ENCODE measurements around the gene TMEM120A. TPM values are rescaled to one million over a fixed set of nuclear protein-coding genes. Genes with fewer than 3 reads are reported as not detected.

Gene TMEM120A
- total RNA-seq, 1 experiment from 2014 or later = 17.9 TPM

DNA sequence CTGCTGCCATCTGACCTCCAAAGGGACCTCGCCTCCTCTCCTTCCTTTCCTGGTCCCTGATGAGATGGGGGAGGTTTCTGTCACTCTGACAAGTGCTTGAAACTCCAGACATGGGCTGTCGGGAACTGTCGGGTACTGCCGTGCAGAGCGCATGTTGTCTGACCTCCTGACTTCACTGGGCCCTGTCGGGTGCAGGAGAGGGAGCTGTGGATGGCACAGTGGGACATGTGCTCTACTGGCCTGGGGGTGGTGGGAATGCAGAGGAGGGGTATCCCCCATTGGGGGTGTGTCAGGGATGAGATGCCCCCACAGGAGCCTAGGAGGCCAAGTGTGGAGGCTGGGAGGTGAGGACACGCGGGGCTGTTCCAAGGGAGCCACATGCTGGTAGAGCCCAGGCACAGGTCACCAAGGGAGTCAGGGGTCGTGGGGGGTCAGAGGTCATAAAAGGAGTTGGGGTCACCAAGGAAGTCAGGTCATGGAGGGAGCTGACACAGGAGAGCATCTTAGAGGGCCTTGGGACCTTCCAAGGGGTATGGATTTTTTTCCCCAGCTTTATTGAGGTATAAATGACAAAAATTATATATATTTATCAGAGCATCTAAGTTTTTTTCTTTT is 30.9 kb downstream of the TMEM120A start:
- no peaks in the 10 kb centered on the region; the same call in 1 of the 2 replicates for H3K36me3 ChIP-seq (ENCODE audit: low read depth, low read length)
- H3K4me3 ChIP-seq (ENCODE audit: low read length) = no peak overlapping the region
- no peaks in the 10 kb centered on the region for H3K9me3 ChIP-seq (ENCODE audit: low read length)
- DNase-seq (no peak), ATAC-seq (no peak)
- no peak overlapping the region for H3K9ac ChIP-seq (ENCODE audit: low read length)
- POLR2A ChIA-PET (ENCODE audit: unreplicated experiment) = no interaction called here
- no peaks in the 10 kb centered on the region for H3F3A ChIP-seq (ENCODE audit: low read length, unreplicated experiment)
- no peaks in the 10 kb centered on the region for H4K20me1 ChIP-seq (ENCODE audit: low read length)
- H3K27ac ChIP-seq (ENCODE audit: low read length) = no peak overlapping the region
- CTCF ChIA-PET = no interaction called here
- no peaks in the 10 kb centered on the region for H3K27me3 ChIP-seq (ENCODE audit: low read length)
- no TSS peak for BruUV-seq (replicated peaks)
- peaks cover 5% of the 10 kb centered on the region; the same call in 1 of the 2 replicates for H3K4me1 ChIP-seq (ENCODE audit: insufficient read depth, low read length)
- H3K4me2 ChIP-seq (ENCODE audit: low read length) = no peak overlapping the region
- intact Hi-C loops (cut with micrococcal nuclease) = no loop called here
- no peaks in the 10 kb centered on the region for H3K79me2 ChIP-seq (ENCODE audit: low read length)
- H3K9me2 ChIP-seq (replicated peaks; ENCODE audit: low read length) = no peaks in the 10 kb centered on the region
- TF ChIP-seq EZH2 (IDR thresholded peaks at IDR 0.05; ENCODE audit: low read length, unreplicated experiment) = no peak
- TF ChIP-seq CTCF (conservative IDR thresholded peaks at IDR 0.05; ENCODE audit: low read depth, low read length) = no peak
- no peak for TF ChIP-seq EZH2phosphoT487 (IDR thresholded peaks at IDR 0.05; ENCODE audit: borderline replicate concordance, low read length)
- H2AFZ ChIP-seq (ENCODE audit: low read length) = no peak overlapping the region

DNA sequence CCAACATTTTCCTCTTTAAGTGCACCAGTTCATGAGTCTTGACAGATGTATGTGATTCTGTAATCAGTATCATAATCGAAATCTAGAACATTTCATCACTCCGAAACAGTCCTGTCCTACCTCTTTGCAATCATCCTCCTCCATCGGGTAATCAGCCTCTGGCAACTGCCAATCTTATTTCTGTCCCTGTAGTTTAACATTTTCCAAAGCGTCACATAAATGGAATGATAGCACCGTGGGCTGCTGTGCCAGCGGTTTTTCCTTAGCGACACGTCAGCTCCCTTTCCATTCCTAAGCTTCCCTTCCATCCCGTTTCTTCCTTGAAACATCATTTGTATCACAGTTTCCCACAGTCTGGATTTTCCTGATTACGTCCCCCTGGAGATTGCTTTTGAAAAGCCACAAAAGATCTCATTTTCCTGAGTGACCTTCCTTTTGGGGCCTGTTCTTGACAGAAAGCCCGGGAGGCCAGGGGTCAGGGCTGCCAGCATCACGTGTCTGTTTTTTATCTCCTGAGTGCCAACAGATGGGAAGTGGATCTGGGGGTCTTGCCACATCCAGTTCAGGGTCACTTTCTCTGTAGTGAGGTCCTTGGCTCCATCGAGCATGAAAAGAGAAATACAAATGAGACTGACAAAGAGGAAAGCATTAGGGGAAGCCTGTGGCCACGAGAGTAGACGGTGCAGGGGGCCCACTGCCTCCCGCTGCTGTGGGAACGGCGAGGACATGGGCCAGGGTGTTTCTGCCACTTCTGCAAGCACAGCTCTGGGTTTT is 31.6 kb downstream of the TMEM120A start:
- H3K9me3 ChIP-seq (ENCODE audit: low read length) = no peaks in the 10 kb centered on the region
- intact Hi-C loops (cut with micrococcal nuclease) = no loop called here
- H3K9me2 ChIP-seq (replicated peaks; ENCODE audit: low read length) = no peaks in the 10 kb centered on the region
- ATAC-seq (no peak), DNase-seq (no peak)
- TF ChIP-seq EZH2phosphoT487 (IDR thresholded peaks at IDR 0.05; ENCODE audit: borderline replicate concordance, low read length) (no peak), EZH2 (IDR thresholded peaks at IDR 0.05; ENCODE audit: low read length, unreplicated experiment) (no peak)
- H3K79me2 ChIP-seq (ENCODE audit: low read length) = no peaks in the 10 kb centered on the region
- H2AFZ ChIP-seq (ENCODE audit: low read length) = no peak overlapping the region
- H3K4me1 ChIP-seq (ENCODE audit: insufficient read depth, low read length) = peaks cover 6% of the 10 kb centered on the region; the same call in 1 of the 2 replicates
- H3K4me2 ChIP-seq (ENCODE audit: low read length) = no peak overlapping the region
- H3K9ac ChIP-seq (ENCODE audit: low read length) = no peak overlapping the region
- H3K4me3 ChIP-seq (ENCODE audit: low read length) = no peak overlapping the region
- no TSS peak for BruUV-seq (replicated peaks)
- peaks cover 2% of the 10 kb centered on the region for H3K36me3 ChIP-seq (ENCODE audit: low read depth, low read length)
- CTCF ChIA-PET = no interaction called here
- H3F3A ChIP-seq (ENCODE audit: low read length, unreplicated experiment) = no peaks in the 10 kb centered on the region
- H3K27me3 ChIP-seq (ENCODE audit: low read length) = no peaks in the 10 kb centered on the region
- H4K20me1 ChIP-seq (ENCODE audit: low read length) = no peaks in the 10 kb centered on the region
- POLR2A ChIA-PET (ENCODE audit: unreplicated experiment) = no interaction called here
- H3K27ac ChIP-seq (ENCODE audit: low read length) = no peak overlapping the region

GRCh38 chr7:75961218-75961617 is 33.2 kb downstream of the TMEM120A start:
- Histone ChIP-seq H3K36me3 (ENCODE audit: low read depth, low read length) (peaks cover 11% of the 10 kb centered on the region), H3K4me1 (ENCODE audit: insufficient read depth, low read length) (peaks cover 9% of the 10 kb centered on the region), H3K9me2 (replicated peaks; ENCODE audit: low read length) (no peaks in the 10 kb centered on the region), H3K27ac (ENCODE audit: low read length) (no peak overlapping the region), H3F3A (ENCODE audit: low read length, unreplicated experiment) (no peaks in the 10 kb centered on the region), H4K20me1 (ENCODE audit: low read length) (0 out of 2 replicates have a peak, but pooled peaks cover 3% of the 10 kb centered on the region), H3K4me2 (ENCODE audit: low read length) (no peak overlapping the region), H3K9me3 (ENCODE audit: low read length) (no peaks in the 10 kb centered on the region), H3K9ac (ENCODE audit: low read length) (no peak overlapping the region), H3K79me2 (ENCODE audit: low read length) (no peaks in the 10 kb centered on the region), H3K27me3 (ENCODE audit: low read length) (no peaks in the 10 kb centered on the region), H3K4me3 (ENCODE audit: low read length) (no peak overlapping the region), H2AFZ (ENCODE audit: low read length) (no peak overlapping the region)
- peak; percentile 46; the same call in 1 of the 2 replicates for ATAC-seq
- ChIA-PET POLR2A (ENCODE audit: unreplicated experiment) (no interaction called here), CTCF (interaction anchor here (0.5 to 1.3 kb wide), 3 partner anchors 90 to 114 kb away, joined by 3 to 10 read pairs (median 4); no protein-coding TSS in a partner anchor)
- no peak for TF ChIP-seq EZH2 (IDR thresholded peaks at IDR 0.05; ENCODE audit: low read length, unreplicated experiment)
- TF ChIP-seq EZH2phosphoT487 (IDR thresholded peaks at IDR 0.05; ENCODE audit: borderline replicate concordance, low read length) = no peak
- TF ChIP-seq CTCF (conservative IDR thresholded peaks at IDR 0.05; ENCODE audit: low read depth, low read length) = peak; percentile 39; the same call in 1 of the 2 replicates
- BruUV-seq (replicated peaks) = no TSS peak
- no peak for DNase-seq
- intact Hi-C loops (cut with micrococcal nuclease) = no loop called here

Data from PC-3 (cell line).